Measurements from ENCODE around the gene ANKRD29. TPM values are rescaled to one million over a fixed set of nuclear protein-coding genes. Genes with fewer than 3 reads are reported as not detected.
"Not testable (repeated sequence)": the region's sequence is repeated elsewhere in the genome, so short reads cannot be mapped to it uniquely, and the experiment has no call there.

The ANKRD29 gene
- total RNA-seq, 6 experiments from 2014 or later, result 0.13 to 0.50 (median 0.22) TPM

DNA sequence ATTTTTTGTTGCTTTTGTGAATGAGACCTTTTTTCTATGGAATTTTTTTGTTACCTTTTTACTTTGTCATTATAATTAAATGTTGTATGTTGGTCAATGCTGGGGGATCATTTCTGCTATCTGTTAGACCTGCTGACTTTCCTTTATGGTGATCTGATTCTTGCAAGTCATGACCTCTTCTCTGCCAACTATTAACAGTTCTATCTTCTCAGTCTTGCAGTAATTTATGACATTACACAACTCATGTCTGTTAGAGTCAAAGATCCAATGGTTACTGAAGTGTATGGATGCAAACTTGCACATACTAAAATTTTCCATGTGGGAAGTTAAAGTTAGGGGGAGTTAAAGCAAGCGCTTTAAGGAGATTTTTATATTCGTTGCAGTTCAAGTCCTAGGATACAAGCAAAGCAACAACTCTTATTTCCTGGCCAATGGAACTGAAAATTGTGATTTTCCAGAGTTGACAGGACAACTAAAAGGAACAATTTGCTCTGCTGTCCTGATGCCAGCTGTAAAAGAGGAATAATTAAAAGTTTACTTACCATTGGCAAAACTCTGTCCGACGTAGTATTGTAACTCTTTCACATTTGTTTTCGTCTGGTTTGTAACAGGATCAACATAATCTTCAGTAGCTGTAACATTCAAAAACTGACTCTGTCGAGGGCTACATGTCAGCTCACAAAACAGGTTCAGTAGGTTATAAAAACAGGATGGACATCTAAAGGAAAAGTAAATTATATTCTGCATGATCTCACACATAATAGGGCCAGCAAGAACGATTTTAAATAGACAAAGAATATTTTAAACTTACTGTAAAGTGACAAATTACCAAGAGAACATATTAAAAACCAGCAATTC is 94.2 kb downstream of the ANKRD29 start:
- TF ChIP-seq, protein P1, sequence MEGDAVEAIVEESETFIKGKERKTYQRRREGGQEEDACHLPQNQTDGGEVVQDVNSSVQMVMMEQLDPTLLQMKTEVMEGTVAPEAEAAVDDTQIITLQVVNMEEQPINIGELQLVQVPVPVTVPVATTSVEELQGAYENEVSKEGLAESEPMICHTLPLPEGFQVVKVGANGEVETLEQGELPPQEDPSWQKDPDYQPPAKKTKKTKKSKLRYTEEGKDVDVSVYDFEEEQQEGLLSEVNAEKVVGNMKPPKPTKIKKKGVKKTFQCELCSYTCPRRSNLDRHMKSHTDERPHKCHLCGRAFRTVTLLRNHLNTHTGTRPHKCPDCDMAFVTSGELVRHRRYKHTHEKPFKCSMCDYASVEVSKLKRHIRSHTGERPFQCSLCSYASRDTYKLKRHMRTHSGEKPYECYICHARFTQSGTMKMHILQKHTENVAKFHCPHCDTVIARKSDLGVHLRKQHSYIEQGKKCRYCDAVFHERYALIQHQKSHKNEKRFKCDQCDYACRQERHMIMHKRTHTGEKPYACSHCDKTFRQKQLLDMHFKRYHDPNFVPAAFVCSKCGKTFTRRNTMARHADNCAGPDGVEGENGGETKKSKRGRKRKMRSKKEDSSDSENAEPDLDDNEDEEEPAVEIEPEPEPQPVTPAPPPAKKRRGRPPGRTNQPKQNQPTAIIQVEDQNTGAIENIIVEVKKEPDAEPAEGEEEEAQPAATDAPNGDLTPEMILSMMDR (IDR thresholded peaks at IDR 0.05), result no peak
- peaks cover 65% of the 10 kb centered on the region for H3K36me3 Mint-ChIP-seq (ENCODE audit: low read depth)
- H3K9me3 Mint-ChIP-seq, result no peaks in the 10 kb centered on the region
- no peak overlapping the region for H3K4me3 Mint-ChIP-seq
- DNase-seq, result no peak
- no peaks in the 10 kb centered on the region for H3K27me3 Mint-ChIP-seq (ENCODE audit: insufficient read depth)
- peaks cover 15% of the 10 kb centered on the region for H3K4me1 Mint-ChIP-seq (ENCODE audit: low read depth)
- no peak overlapping the region for H3K27ac Mint-ChIP-seq

DNA sequence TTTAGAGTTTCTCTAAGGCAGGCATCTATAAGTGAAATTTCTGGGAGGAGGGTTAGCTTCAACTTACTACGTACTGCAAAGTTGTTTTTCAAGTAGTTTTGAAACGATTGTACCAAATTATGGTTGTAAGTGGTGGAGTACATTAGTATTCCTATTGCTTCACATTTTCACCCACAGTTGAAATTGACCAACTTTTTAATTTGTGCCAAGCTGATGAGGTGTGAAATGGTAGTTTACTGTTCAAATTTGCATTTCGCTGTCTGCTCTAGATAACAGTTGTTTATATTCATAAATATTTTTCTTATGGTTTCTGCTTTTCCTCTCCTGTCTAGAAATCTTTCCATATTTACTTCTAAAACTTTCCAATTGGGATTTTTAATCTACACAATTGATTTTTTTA is 95.0 kb downstream of the ANKRD29 start:
- Mint-ChIP-seq H3K36me3 (ENCODE audit: low read depth) (peaks cover 70% of the 10 kb centered on the region), H3K4me1 (ENCODE audit: low read depth) (peaks cover 11% of the 10 kb centered on the region), H3K27ac (no peak overlapping the region), H3K9me3 (no peaks in the 10 kb centered on the region), H3K27me3 (ENCODE audit: insufficient read depth) (no peaks in the 10 kb centered on the region), H3K4me3 (no peak overlapping the region)
- TF ChIP-seq, protein P1 (IDR thresholded peaks at IDR 0.05), result no peak
- no peak for DNase-seq

DNA sequence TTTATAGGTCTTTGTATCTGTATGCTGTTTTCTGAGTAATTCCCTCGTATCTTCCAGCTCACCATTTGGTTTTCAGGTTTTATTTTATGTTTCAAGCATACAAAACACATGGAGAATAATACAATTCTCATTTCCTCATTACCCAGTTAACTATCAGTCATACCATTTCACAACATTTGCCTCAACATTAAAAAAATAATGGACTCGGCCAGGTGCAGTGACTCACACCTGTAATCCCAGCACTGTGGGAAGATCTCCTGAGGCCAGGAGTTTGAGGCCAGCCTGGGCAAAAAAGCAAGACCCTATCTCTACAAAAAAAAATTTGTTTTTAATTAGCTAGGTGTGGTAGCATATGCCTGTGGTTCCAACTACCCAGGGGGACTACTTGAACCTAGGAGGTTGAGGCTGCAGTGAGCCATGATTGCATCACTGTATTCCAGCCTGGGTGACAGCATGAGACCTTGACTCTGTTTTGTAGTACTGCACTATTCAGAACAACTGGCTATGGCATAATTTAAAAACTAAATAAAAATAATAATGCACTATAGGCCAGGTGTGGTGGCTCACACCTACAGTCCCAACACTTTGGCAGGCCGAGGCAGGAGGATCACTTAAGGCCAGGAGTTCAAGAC is 96.7 kb downstream of the ANKRD29 start:
- TF ChIP-seq, protein P1 (IDR thresholded peaks at IDR 0.05), result no peak
- H3K4me3 Mint-ChIP-seq, result no peak overlapping the region
- no peaks in the 10 kb centered on the region for H3K9me3 Mint-ChIP-seq
- H3K27me3 Mint-ChIP-seq (ENCODE audit: insufficient read depth), result peaks cover 2% of the 10 kb centered on the region; the same call in 1 of the 2 replicates
- DNase-seq, result no peak
- peaks cover 79% of the 10 kb centered on the region for H3K36me3 Mint-ChIP-seq (ENCODE audit: low read depth)
- H3K4me1 Mint-ChIP-seq (ENCODE audit: low read depth), result peaks cover 11% of the 10 kb centered on the region
- H3K27ac Mint-ChIP-seq, result no peak overlapping the region

DNA sequence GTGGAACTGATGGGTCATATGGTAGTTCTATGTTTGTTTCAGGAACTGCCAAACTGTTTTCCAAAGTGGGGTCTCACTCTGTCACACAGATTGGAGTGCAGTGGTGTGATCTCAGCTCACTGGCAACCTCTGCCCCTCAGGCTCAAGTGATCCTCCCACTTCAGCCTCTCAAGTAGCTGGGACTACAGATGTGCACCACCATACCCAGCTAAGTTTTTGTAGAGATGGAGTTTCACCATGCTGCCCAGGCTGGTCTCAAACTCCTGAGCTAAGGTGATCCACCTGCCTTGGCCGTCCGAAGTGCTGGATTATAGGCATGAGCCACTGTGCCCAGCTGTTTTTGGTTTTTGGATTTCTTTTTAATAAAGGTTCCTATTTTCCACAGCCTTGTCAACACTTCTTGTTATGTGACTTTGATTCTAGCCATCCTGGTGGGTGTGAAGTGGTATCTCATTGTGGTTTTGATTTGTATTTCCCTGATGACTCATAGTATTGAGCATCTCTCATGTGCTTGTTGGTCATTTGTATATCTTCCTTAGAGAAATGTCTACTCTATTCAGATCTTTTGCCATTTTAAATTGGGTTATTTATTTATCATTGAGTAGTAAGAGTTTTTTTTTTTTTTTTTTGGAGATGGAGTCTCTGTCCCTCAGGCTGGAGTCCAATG is 99.2 kb downstream of the ANKRD29 start:
- H3K4me1 Mint-ChIP-seq (ENCODE audit: low read depth), result peaks cover 11% of the 10 kb centered on the region
- TF ChIP-seq, protein P1 (IDR thresholded peaks at IDR 0.05), result no peak
- peaks cover 2% of the 10 kb centered on the region; the same call in 1 of the 2 replicates for H3K27me3 Mint-ChIP-seq (ENCODE audit: insufficient read depth)
- H3K4me3 Mint-ChIP-seq, result no peak overlapping the region
- DNase-seq, result peak; percentile 32
- peaks cover 78% of the 10 kb centered on the region for H3K36me3 Mint-ChIP-seq (ENCODE audit: low read depth)
- H3K9me3 Mint-ChIP-seq, result no peaks in the 10 kb centered on the region
- H3K27ac Mint-ChIP-seq, result no peak overlapping the region

DNA sequence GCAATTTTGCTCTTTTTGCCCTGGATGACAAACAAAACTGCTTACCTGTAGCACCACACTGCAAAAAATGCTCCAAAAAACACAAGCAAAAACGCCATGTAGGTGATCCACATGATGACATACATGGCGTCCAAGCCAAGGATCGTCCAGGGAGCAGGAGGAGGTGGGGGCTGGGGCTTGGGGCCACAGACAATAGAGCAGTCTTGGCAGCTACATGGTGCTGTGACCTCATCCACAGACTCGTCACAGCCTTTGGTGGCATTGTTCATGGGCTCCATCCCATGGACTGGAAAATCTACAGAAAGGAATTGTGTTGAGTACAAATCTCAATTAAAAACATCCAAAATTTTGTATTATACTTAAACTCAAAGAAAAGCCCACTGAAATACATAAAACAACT is 102.5 kb downstream of the ANKRD29 start:
- no peak overlapping the region for H3K27ac Mint-ChIP-seq
- H3K27me3 Mint-ChIP-seq (ENCODE audit: insufficient read depth), result peaks cover 2% of the 10 kb centered on the region; the same call in 1 of the 2 replicates
- H3K36me3 Mint-ChIP-seq (ENCODE audit: low read depth), result peaks cover 77% of the 10 kb centered on the region
- H3K9me3 Mint-ChIP-seq, result no peaks in the 10 kb centered on the region
- peaks cover 11% of the 10 kb centered on the region for H3K4me1 Mint-ChIP-seq (ENCODE audit: low read depth)
- DNase-seq, result no peak
- no peak overlapping the region for H3K4me3 Mint-ChIP-seq
- TF ChIP-seq, protein P1 (IDR thresholded peaks at IDR 0.05), result no peak

DNA sequence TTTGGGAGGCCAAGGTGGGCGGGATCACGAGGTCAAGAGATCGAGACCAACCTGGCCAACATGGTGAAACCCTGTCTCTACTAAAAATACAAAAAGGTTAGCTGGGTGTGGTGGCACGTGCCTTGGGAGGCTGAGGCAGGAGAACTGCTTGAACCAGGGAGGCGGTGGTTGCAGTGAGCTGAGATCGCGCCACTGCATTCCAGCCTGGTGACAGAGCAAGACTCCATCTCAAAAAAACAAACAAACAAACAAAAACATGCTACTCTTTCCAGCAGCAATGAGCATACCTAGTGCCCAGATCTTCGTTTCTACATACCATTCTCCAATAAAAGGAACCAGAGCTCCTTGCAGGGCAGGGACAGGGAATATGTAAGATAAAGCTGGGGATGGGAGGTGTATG is 105.2 kb downstream of the ANKRD29 start:
- H3K9me3 Mint-ChIP-seq; DNase-seq; H3K27me3 Mint-ChIP-seq (ENCODE audit: insufficient read depth); H3K4me3 Mint-ChIP-seq; H3K27ac Mint-ChIP-seq; H3K4me1 Mint-ChIP-seq (ENCODE audit: low read depth): not testable (repeated sequence)
- peaks cover 69% of the 10 kb centered on the region for H3K36me3 Mint-ChIP-seq (ENCODE audit: low read depth)

Data from HFFc6 (cell line).